Amniotic stem cell (primary cell): ENCODE measurements around the gene HCN2.
"Not testable (repeated sequence)": the region's sequence is repeated elsewhere in the genome, so short reads cannot be mapped to it uniquely, and the experiment has no call there.

Source experiments
- DNase-seq: peaks from one replicate; lab custom pipeline; 2025; lab: John Stamatoyannopoulos, UW

Gene HCN2

DNA sequence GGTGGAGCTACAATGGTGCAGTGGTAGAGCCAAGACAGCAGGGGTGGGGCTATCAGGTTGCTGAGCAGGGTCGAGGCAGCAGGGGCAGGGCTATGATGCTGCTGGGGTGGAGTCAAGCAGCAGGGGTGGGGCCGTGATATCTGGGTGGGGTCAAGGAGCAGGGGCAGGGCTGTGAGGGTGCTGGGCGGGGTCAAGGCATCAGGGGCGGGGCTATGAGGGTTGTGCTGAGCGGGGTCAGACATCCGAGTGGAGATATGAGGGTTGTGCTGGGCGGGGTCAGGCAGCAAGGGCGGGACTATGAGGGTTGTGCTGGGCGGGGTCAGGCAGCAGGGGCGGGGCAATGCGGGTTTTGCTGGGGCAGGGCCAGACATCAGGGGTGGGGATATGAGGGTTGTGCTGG, 14.7 kb downstream of the HCN2 start:
- no peak for DNase-seq

DNA sequence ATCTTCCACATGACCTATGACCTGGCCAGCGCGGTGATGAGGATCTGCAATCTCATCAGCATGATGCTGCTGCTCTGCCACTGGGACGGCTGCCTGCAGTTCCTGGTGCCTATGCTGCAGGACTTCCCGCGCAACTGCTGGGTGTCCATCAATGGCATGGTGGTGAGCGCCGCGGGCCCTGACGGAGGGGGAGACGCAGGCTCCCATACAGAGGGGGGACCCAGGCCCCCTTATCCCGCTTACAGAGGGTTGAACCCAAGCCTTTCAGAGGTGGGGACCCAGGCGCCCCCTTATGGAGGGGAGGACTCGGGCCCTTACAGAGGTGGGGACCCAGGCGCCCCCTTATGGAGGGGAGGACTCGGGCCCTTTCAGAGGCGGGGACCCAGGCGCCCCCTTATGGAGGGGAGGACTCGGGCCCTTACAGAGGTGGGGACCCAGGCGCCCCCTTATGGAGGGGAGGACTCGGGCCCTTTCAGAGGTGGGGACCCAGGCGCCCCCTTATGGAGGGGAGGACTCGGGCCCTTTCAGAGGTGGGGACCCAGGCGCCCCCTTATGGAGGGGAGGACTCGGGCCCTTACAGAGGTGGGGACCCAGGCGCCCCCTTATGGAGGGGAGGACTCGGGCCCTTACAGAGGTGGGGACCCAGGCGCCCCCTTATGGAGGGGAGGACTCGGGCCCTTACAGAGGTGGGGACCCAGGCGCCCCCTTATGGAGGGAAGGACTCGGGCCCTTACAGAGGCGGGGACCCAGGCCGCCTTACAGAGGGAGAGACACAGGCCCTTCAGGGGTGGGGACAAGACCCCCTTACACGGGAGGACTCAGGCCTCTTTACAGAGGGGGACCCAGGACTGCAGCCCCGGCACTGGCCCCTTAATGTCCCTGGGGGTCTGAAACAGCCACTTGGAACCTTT, 15.6 kb downstream of the HCN2 start:
- not testable (repeated sequence) for DNase-seq

DNA sequence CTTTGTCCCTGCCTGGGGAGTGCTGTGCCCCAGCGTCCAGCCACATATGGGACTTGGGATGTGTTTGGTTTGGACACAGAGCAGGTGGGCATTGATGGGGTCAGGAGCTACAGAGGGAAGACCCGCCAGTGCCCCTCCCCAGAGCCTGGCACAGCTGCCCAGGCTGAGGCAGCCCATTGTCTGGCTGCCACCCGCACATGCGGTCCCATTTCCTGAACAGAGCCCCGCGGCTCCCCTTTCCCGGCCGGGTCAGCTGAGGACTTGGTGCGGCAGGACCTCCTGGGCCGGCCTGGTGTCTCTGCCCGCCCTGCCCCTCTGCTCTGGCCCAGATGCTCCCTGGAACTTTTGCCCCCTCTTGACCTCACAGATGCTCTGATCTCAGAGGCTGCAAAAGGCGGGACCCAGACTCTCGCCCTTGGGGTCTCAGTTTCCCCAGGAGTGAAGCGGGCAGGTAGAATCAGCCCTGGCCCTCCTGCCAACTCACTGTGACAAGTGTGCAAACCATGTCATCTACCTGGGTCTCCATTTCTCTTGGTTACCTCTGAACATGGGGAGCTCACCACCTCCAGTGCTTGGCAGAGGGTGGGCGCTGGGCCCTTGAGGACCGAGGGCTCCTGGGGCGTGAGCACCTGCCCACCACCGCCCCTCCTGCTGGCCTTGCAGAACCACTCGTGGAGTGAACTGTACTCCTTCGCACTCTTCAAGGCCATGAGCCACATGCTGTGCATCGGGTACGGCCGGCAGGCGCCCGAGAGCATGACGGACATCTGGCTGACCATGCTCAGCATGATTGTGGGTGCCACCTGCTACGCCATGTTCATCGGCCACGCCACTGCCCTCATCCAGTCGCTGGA, 17.8 kb downstream of the HCN2 start:
- DNase-seq: no peak

DNA sequence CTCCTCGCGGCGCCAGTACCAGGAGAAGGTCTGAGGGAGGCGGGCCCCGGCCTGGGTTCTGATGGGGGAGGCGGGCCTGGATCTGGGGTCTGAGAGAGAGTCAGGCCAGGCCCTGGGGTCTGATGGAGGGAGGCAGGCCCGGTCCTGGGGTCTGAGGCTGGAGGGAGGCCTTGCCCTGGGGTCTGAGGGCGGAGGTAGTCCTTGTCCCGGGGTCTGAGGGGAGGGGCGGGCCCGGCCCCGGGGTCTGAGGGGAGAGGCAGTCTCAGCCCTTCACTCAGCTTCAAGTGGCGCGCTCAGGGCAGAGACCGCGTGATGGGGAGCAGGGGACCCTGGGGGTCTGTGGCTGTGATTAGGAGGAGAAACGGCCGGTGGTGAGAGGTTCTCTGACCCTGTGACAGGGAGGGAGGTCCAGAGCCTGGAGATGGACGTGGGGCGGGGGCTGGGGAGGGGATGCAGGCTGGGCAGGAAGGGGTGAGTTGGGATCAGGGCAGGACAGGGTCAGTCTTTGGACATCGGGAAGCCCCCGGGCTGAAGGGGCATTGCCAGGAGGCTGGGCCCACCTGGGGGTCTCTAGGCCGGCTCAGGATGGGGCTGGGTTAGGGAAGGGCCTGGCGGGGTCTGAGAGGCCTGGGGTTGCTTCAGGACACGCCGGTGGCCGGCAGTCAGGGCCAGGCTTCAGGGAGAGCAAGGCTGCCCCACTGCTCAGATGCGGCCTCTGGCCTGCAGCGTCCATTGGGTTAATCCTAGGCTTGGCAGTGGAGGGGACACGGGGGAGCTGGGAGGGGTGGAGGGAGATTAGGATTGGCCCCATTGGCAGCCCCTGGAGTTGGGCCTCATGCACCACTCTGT, 18.7 kb downstream of the HCN2 start:
- no peak for DNase-seq

DNA sequence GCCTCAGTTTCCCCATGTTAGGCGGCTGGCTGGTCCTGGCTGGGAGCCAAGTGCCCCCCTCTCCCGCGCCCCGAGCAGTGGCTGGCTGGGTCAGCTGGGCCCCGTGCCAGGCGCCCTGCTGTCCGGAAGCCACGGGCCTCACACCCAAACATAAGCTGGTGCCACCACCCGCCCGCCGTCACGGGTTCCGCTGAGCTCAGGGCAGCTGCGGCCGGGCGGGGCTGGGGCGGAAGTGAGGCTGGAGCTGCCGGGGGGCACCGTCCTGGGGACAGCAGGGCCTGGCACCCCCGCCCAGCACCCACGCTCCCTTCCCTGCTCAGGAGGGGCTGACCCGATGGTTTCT, 19.3 kb downstream of the HCN2 start:
- DNase-seq: no peak

DNA sequence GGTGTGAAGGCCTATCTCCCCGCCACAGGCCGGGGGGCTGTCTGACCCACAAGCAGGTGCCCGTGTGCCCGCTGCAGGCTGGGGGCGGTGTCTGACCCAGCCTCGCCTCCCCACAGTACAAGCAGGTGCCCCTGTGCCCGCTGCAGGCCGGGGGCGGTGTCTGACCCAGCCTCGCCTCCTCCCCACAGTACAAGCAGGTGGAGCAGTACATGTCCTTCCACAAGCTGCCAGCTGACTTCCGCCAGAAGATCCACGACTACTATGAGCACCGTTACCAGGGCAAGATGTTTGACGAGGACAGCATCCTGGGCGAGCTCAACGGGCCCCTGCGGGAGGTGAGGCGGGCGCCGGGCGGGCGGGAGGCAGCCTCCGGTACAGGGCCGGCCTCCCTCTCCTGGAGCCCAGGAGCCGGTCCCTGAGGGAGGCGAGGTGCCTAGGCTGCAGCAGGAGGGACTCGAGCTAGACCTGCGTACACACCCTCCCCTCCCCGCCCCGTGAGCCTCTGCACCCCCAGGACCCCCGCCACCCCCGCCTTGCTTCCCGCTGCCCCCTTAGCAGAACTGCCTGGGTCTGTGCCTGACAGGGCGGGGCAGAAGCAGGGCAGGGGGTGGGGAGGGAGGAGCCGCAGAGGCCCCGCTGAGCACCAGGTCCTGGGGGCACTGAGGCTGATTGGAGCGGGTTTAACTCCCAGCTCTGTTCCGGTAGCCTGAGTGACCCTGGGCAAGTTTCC, 20.6 kb downstream of the HCN2 start:
- no peak for DNase-seq

DNA sequence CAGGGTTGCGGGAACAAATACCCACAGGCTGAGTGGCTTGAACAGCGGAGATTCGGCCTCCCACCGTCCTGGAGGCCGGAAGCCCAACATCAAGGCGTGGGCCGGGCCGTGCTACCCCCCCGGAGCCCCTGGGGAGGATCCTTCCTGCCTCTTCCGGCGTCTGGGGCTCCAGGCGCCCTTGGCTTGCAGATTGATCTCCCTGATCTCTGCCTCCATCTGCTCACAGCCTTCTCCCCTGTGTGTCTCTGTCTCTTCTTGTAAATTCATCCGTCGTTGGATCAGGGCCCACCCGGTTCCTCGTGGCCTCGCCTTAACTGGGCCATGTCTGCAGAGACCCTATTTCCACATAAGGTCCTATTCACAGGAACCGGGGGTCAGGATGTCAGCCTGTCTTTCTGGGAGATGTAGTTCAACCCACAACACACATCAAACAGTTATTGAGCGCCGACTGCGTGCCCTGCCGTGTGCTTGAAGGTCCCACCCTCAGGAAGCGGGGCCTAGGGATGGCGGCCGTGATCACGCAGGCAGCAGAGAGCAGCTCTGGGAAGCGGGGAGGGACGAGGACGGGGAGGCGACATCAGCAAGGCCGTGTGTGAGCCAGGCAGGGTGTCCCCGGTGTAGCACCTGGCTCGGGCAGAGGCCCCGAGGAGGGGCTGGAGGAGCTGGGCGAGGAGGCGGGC, 21.3 kb downstream of the HCN2 start:
- no peak for DNase-seq

DNA sequence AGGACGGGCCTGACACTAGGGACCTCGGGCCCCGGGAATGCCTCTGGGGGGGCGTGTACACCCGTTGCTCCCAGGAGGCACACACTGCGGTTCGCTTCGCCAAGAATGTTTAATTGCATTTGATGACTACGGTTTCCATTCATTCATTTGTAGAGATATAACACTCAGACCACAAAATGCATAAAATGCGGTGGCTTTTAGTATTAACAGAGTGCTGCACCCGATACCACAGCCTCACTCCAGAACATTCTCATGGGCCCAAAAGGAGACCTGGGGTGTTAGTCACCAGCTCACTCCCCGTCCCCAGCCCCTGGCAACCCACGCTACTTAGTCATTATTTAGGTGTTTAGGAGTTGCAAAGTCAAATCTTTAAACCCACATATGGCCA, 21.8 kb downstream of the HCN2 start:
- peak; percentile 71 for DNase-seq

DNA sequence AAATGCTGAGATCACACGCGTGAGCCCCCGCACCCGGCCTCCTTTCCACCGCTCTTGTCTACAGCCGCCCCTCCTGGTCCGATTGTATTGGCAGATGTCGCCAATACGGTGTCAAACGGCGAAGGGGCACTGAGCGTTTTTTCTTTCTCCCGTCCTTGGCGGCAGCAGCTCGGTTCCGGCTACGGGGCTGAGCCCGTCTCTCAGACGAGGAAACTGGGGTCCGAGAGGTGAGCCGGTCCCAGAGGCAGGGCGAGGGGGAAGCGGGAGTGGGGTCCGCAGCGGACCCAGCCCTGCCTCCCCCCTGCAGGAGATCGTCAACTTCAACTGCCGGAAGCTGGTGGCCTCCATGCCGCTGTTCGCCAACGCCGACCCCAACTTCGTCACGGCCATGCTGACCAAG, 23.3 kb downstream of the HCN2 start:
- no peak for DNase-seq

DNA sequence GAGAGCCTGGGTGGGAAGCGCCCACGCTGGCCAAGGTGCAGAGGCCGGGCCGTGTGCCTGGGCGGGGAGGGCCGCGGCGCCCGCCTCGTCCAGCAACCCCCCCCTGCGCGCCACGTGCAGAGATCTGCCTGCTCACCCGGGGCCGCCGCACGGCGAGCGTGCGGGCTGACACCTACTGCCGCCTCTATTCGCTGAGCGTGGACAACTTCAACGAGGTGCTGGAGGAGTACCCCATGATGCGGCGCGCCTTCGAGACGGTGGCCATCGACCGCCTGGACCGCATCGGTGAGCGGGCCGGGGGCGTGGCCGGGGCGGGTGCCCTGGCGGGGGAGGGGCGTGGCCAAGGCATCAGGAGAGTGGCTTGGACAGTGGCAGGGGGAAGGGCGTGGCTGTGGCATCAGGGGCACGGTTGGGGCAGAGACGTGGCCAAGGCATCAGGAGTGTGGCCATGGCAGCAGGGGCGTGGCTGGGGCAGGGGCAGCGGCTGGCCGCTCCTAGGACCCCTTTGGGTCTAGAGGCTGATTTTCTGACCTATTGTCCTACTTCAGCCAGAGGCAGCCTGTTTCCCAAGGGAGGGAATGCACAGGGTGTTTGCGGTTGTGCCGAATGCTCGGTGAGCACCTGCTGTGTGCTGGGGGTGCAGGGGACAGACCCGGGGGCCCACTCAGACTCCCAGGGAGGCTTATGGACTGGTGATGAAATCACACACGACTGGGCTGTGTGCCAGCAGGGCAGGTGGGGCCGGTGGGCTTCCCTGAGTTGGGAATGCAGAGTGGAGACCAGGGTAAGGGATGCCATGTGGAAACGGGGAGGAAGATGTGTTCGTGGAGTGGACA, 24.3 kb downstream of the HCN2 start:
- no peak for DNase-seq

DNA sequence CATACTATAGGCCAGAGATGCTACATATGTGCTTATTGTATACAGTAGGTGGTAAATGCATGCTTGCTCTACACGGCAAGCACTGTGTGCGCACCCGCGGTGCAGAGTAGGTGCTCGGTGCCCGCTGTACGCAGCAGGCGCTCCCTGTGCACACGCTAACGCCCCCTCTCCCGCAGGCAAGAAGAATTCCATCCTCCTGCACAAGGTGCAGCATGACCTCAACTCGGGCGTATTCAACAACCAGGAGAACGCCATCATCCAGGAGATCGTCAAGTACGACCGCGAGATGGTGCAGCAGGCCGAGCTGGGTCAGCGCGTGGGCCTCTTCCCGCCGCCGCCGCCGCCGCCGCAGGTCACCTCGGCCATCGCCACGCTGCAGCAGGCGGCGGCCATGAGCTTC, 25.9 kb downstream of the HCN2 start:
- DNase-seq: no peak

DNA sequence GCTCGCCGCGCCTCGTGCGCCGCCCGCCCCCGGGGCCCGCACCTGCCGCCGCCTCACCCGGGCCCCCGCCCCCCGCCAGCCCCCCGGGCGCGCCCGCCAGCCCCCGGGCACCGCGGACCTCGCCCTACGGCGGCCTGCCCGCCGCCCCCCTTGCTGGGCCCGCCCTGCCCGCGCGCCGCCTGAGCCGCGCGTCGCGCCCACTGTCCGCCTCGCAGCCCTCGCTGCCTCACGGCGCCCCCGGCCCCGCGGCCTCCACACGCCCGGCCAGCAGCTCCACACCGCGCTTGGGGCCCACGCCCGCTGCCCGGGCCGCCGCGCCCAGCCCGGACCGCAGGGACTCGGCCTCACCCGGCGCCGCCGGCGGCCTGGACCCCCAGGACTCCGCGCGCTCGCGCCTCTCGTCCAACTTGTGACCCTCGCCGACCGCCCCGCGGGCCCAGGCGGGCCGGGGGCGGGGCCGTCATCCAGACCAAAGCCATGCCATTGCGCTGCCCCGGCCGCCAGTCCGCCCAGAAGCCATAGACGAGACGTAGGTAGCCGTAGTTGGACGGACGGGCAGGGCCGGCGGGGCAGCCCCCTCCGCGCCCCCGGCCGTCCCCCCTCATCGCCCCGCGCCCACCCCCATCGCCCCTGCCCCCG, 26.5 kb downstream of the HCN2 start:
- no peak for DNase-seq

DNA sequence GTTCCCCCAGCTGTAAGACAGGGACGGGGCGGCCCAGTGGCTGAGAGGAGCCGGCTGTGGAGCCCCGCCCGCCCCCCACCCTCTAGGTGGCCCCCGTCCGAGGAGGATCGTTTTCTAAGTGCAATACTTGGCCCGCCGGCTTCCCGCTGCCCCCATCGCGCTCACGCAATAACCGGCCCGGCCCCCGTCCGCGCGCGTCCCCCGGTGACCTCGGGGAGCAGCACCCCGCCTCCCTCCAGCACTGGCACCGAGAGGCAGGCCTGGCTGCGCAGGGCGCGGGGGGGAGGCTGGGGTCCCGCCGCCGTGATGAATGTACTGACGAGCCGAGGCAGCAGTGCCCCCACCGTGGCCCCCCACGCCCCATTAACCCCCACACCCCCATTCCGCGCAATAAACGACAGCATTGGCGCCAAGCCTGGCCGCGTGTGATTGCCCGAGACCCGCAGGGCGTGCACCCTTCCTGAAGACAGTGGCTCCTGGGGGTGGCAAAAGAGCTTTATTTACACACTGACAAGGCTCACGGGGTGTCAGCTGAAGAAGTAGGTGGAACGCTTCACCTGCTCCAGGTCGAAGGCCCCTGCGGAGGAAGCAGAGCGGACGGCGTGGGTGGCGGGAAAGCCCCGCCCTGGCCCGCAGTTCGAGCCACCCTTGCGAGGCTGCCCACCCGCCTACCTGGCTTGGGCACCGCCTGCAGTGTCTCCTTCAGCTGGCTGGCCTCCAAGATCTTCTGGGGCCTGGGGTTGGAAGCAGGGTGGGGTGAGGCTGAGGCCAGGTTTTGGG, 27.3 kb downstream of the HCN2 start:
- no peak for DNase-seq

DNA sequence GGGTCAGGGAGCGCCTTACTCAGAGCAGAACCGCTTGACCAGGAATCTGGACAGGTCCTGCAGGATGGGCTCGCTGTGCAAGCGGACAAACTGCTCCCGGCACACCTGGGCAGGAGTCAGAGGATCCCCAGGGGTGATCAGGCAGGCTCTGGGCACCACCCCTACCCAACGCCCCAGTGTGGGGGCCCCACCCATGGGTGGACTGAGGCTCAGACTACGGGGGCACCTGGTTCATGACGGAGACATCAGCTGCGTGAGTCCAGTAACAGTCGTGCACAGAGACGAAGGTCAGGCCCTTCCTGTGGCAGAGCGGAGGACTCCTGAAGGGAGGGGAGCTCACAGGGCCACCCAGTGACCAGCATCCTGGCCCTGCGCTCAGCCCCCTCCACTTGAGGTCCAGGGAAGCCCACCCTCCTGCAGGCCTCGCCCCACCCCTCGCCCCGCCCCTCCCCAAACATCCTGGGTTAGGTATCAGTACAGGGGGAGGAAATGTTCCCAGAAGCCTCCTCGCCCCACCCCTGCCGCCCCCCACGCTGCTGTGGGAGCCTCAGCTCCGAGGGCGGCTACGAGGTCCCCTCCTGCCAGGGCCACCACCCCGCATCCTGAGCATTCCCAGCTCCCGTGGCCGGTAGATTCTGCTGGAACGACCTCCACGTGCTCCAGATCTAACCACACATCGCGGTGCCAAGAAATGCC, 28.0 kb downstream of the HCN2 start:
- DNase-seq: no peak

DNA sequence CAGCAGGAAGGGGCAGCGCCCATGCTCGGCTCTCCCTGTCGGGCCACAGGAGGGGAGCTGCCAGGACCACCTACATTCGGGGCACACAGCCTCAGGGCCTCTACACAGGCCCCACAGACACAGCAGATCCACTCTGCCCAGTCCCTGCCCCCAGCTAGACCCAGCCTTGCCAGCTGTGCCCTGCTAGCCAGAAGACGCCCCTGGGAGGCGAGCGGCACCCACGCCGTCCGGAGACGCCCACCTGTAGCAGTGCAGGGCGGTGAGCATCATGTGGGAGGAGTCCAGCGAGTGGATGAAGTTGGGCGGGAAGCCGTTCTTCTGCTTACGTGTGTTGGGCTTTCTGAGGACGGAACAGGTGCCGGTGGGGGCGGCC, 28.6 kb downstream of the HCN2 start:
- DNase-seq: no peak

DNA sequence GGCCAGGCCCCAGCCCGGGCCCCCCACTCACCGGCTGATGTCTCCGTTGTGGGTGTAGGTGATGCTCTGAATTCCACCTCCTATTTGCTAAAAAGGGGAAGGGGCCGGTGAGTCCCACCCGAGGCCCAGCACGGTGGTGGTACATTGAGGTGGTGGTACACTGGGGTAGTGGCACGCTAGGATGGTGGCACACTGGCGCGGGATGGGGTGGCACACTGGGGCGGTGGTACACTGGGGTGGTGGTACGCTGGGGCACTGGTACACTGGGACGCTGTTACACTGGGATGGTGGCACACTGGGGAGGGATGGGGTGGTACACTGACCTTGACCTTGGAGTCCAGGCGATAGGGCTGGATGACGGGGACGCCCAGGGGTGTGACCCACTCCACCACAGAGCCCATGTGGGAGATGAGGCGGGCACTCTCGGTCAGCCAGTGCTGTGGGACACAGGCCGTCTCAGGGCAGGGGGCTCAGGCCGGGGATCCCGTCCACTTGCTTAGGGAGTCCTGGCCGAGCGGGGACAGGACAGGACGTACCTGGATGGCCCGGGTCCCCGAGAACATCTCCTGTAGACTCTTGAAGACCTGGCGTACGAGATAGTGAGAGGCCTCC, 29.1 kb downstream of the HCN2 start:
- no peak for DNase-seq

DNA sequence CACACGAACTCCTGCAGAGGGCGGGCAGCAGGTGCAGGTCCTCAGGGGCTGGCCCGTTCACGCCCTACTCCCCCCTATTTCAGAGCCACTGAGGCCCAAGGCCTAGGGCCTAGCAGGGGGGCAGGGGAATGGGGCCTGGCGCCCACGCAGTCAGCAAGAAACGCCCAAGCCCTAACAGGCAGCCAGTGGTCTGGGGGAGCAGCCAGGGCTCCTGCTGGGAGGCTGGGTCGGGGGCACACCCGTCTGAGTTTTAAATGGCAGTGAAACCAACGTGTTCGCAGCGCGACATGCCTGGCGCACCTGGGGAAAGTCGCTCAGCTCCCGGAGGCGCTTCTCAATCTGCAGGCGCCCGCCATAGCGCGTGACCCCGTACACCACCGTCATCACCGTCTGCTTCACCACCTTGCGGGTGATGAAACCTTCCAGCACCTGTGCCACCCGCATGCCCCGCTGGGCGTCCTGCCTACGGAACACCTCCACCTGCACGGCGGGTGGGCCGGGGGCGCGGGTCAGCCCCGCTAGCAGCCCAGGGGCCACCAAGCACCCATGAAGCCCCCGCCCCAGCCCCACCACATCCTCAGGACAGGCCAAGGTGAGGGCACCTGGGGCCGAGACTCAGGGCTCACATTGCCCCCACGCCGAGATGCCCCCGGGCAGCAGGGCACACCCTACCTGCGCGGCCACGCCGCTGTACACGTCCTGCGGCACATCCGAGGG, 29.8 kb downstream of the HCN2 start:
- DNase-seq: no peak
